B cell (primary cell): ENCODE results near the gene CNR2. TPM values are rescaled to one million over a fixed set of nuclear protein-coding genes. Genes with fewer than 3 reads are reported as not detected.
A peak's percentile ranks its signal among the peaks of the same experiment; 100 is the strongest.

Source experiments
- ATAC-seq: fragments of 200-7000 bp; cut with Tn5 transposase; one replicate; pipeline ENCODE4 v1.10.0; 2021; ENCODE audit warnings: low read depth, mild to moderate bottlenecking, moderate number of reproducible peaks, moderate library complexity
- CTCF ChIA-PET: fragments of 350-600 bp; sonication (Branson Sonifier 250); formaldehyde crosslinking; loops from one replicate; lab custom pipeline; 2021; ENCODE audit warnings: antibody characterized with exemption, inconsistent platforms; lab: Charles Lee
- POLR2A ChIA-PET: fragments of 350-600 bp; sonication (Branson Sonifier 250); formaldehyde crosslinking; loops from one replicate; lab custom pipeline; 2021; ENCODE audit warnings: antibody characterized with exemption; lab: Charles Lee
- DNase-seq: peaks from one replicate; pipeline ENCODE4 v3.0.0; 2013
- H2AFZ ChIP-seq: 2 replicates; pipeline ENCODE4 v1.6.1; 2012; ENCODE audit warnings: mild to moderate bottlenecking, low read depth, low read length; ENCODE audit not compliant: insufficient read depth, poor library complexity, severe bottlenecking
- H3K27ac ChIP-seq, 2 donors: 1 replicate in 1 of 2; 2 replicates in 1 of 2; pipeline ENCODE4 v1.5.1; 2012 to 2013; ENCODE audit warnings: low read length in 2 of 2, mild to moderate bottlenecking in 2 of 2, moderate library complexity in 1 of 2
- H3K27me3 ChIP-seq, 4 experiments: fragments of 200-600 bp in 1 of 4; sonication (generic) in 1 of 4; replicated peaks in 1 of 4; 1 replicate in 2 of 4; 2 replicates in 2 of 4; pipeline versions ENCODE4 v1.6.1 to v1.7.0; 2013 to 2016; ENCODE audit warnings: low read length in 3 of 4, mild to moderate bottlenecking in 2 of 4, mixed read lengths in 1 of 4, moderate library complexity in 1 of 4; ENCODE audit not compliant: insufficient read depth in 4 of 4, control insufficient read depth in 3 of 4; ENCODE audit errors: control extremely low read depth in 1 of 4
- H3K36me3 ChIP-seq, 2 experiments: replicated peaks in 1 of 2; 1 replicate in 1 of 2; 2 replicates in 1 of 2; pipeline versions ENCODE4 v1.6.1 to v1.7.1; 2013; ENCODE audit warnings: low read length in 1 of 2; ENCODE audit not compliant: insufficient read depth in 2 of 2, control insufficient read depth in 1 of 2; ENCODE audit errors: control extremely low read depth in 1 of 2, extremely low read depth in 1 of 2
- H3K4me1 ChIP-seq, 2 donors: fragments of 200-600 bp in 1 of 2; sonication (generic) in 1 of 2; 1 replicate in 1 of 2; 2 replicates in 1 of 2; pipeline versions ENCODE4 v1.5.1 to v1.6.1; 2013 to 2017; ENCODE audit warnings: low read length in 2 of 2; ENCODE audit not compliant: control insufficient read depth in 2 of 2, insufficient read depth in 2 of 2
- H3K4me2 ChIP-seq: replicated peaks from 2 replicates; pipeline ENCODE3; 2012; ENCODE audit warnings: mild to moderate bottlenecking, low read depth, low read length; ENCODE audit not compliant: poor library complexity, severe bottlenecking
- H3K4me3 ChIP-seq, 5 experiments: fragments of 200-600 bp in 1 of 5; sonication (generic) in 1 of 5; 1 replicate in 3 of 5; 2 replicates in 2 of 5; pipeline versions ENCODE4 v1.5.1 to v1.7.0; 2011 to 2016; ENCODE audit warnings: low read length in 4 of 5, mild to moderate bottlenecking in 4 of 5, low read depth in 2 of 5, control low read depth in 1 of 5, moderate library complexity in 1 of 5; ENCODE audit not compliant: insufficient read depth in 1 of 5; ENCODE audit errors: control extremely low read depth in 1 of 5, extremely low read depth in 1 of 5
- H3K79me2 ChIP-seq: fragments of 200-600 bp; sonication (generic); one replicate; pipeline ENCODE4 v1.6.0; 2016; ENCODE audit warnings: low read length; ENCODE audit not compliant: control insufficient read depth, insufficient read depth
- H3K9ac ChIP-seq: fragments of 200-600 bp; sonication (generic); 2 replicates; pipeline ENCODE4 v1.6.1; 2017; ENCODE audit warnings: mild to moderate bottlenecking, low read length, moderate library complexity
- H3K9me3 ChIP-seq, 3 donors: one replicate each; pipeline versions ENCODE4 v1.6.1 to v1.7.1; 2013; ENCODE audit warnings: low read length in 2 of 3; ENCODE audit not compliant: control insufficient read depth in 2 of 3, insufficient read depth in 1 of 3; ENCODE audit errors: control extremely low read depth in 1 of 3
- H4K20me1 ChIP-seq: 2 replicates; pipeline ENCODE4 v1.6.0; 2012; ENCODE audit warnings: mild to moderate bottlenecking, low read length; ENCODE audit not compliant: insufficient read depth, control insufficient read depth, poor library complexity, severe bottlenecking
- H3K27ac Mint-ChIP-seq: one replicate; pipeline ENCODE4 v1.8.0; 2021; ENCODE audit warnings: mixed read lengths
- H3K27me3 Mint-ChIP-seq: one replicate; pipeline ENCODE4 v1.8.0; 2021; ENCODE audit warnings: mixed read lengths
- H3K4me1 Mint-ChIP-seq: one replicate; pipeline ENCODE4 v1.8.0; 2021; ENCODE audit warnings: mixed read lengths
- H3K4me3 Mint-ChIP-seq: one replicate; pipeline ENCODE4 v1.8.0; 2021; ENCODE audit warnings: mixed read lengths
- H3K9me3 Mint-ChIP-seq: one replicate; pipeline ENCODE4 v1.8.0; 2022; ENCODE audit warnings: mixed read lengths; ENCODE audit not compliant: insufficient read depth
- CTCF ChIP-seq: fragments of 200-600 bp; IDR thresholded peaks from one replicate; pipeline ENCODE4 v1.8.0; 2022; ENCODE audit warnings: antibody characterized with exemption, mild to moderate bottlenecking
- EZH2 ChIP-seq: IDR thresholded peaks from 2 replicates; pipeline ENCODE4 v1.6.1; 2012; ENCODE audit warnings: borderline replicate concordance, low read depth, mild to moderate bottlenecking, moderate library complexity, low read length; ENCODE audit not compliant: insufficient read depth, poor library complexity, severe bottlenecking
- WGBS: methylation state at CpG from one replicate; pipeline ENCODE4 v1.1.5; 2013; ENCODE audit warnings: missing lambda C conversion rate; ENCODE audit not compliant: insufficient coverage; 5-methylcytosine and 5-hydroxymethylcytosine counted together
- intact Hi-C: fragments of 100-400 bp; cut with micrococcal nuclease; formaldehyde crosslinking; loops from one replicate; pipeline ENCODE4 v1.10.0; 2022
- polyA plus RNA-seq: library from polyadenylated mRNA; depleted of rRNA; stranded (reverse); fragments of >200 nt; gene quantifications from 2 replicates; pipeline ENCODE4 v1.2.3, GENCODE V29; 2012
- total RNA-seq, 2 donors: library from RNA; stranded (reverse); fragments of 120-200 nt in 1 of 2; gene quantifications; 1 replicate in 1 of 2; 2 replicates in 1 of 2; pipeline versions ENCODE4 v1.2.3 to v1.2.4, GENCODE V29; 2013 to 2022

CNR2 gene
- total and polyA plus RNA-seq, 2 donors (not counting 1 experiment from before 2014, with no cell fraction given): 45.6 to 63.4 TPM

DNA sequence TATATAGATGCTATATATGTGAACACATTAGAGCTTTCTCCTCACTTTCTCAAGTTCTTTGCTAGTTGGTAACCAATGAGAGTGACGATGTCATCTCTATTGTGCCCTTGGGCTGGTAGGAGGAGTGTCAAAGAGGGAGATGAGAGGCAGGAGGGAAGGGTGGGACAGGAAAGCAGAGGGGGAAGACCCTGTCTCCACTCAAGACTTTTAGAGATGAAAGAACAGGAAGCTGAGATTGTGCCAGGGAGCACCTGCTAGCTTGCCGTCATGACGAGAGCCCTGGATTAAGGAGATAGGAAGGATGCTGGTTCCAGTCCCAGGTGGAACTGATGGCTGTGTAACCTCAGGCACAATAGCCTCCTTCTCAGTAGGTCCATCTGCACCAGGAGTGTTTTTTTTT is 16.7 kb downstream of the CNR2 start:
- intact Hi-C loops: loop anchor here (2.0 kb wide), 1 partner anchor 16 kb away; the partner anchor contains the start of gene CNR2
- 30% methylated on average over 3 of the region's 3 CpGs for WGBS
- no peaks in the 10 kb centered on the region for H3K9me3 ChIP-seq
- peaks cover 77 to 86% of the 10 kb centered on the region in 2 donors for H3K4me1 ChIP-seq
- peaks cover 53% of the 10 kb centered on the region for H4K20me1 ChIP-seq
- H3K4me1 Mint-ChIP-seq: peaks cover 80% of the 10 kb centered on the region
- peak overlapping the region; percentile 49 for H3K4me3 Mint-ChIP-seq
- H3K27me3 ChIP-seq: no peaks in the 10 kb centered on the region
- ChIA-PET POLR2A (interaction anchor here (1.1 to 9.7 kb wide), 2 partner anchors 8 to 14 kb away, joined by 5 to 81 read pairs; partner anchors contain the start of gene CNR2), CTCF (interaction anchor here (1.6 to 3.0 kb wide), 5 partner anchors 12 to 87 kb away, joined by 7 to 20 read pairs (median 8); no protein-coding TSS in a partner anchor)
- H3K36me3 ChIP-seq: peaks cover 3 to 45% of the 10 kb centered on the region in 2 experiments
- no peak for TF ChIP-seq CTCF
- TF ChIP-seq EZH2: no peak
- no peak overlapping the region for H3K4me3 ChIP-seq
- H3K27ac Mint-ChIP-seq: peak overlapping the region; percentile 84
- DNase-seq (peak; percentile 54), ATAC-seq (peak; percentile 52)
- no peaks in the 10 kb centered on the region for H3K27me3 Mint-ChIP-seq
- no peaks in the 10 kb centered on the region for H3K9me3 Mint-ChIP-seq
- H2AFZ ChIP-seq: no peak overlapping the region
- H3K27ac ChIP-seq: peak overlapping the region; percentile 64 to 72
- H3K4me2 ChIP-seq: peak overlapping the region; percentile 45
- peaks cover 94% of the 10 kb centered on the region for H3K79me2 ChIP-seq
- H3K9ac ChIP-seq: peak overlapping the region; percentile 2

DNA sequence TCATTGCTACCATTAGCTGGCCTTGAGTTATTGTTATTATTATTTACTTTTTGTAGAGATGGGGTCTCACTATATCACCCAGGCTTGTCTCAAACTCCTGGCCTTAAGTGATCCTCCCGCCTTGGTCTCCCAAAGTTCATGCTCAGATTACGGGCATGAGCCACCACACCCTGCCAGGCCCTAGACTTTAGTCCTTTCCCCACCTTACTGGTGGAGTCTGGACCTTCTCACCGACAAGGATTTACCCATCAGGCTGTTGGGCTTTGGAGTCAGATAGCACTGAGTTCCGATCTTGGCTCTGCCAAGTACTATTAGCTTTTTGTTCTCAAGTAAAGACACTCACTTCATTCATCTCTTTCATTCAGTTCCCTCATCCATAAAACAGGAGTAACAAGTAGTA is 17.2 kb downstream of the CNR2 start:
- no peak overlapping the region for H3K4me3 ChIP-seq
- peak overlapping the region; percentile 45 for H3K4me2 ChIP-seq
- intact Hi-C loops: loop anchor here (2.0 kb wide), 1 partner anchor 17 kb away; the partner anchor contains the start of gene CNR2
- peak overlapping the region; percentile 84 for H3K27ac Mint-ChIP-seq
- DNase-seq: no peak
- H3K27me3 Mint-ChIP-seq: no peaks in the 10 kb centered on the region
- H3K4me1 Mint-ChIP-seq: peaks cover 78% of the 10 kb centered on the region
- no peak overlapping the region for H3K9ac ChIP-seq
- ATAC-seq: no peak
- peaks cover 73 to 84% of the 10 kb centered on the region in 2 donors for H3K4me1 ChIP-seq
- H3K9me3 Mint-ChIP-seq: no peaks in the 10 kb centered on the region
- ChIA-PET POLR2A (interaction anchor here (9.7 kb wide), 1 partner anchor 15 kb away, joined by 81 read pairs; the partner anchor contains the start of gene CNR2), CTCF (interaction anchor here (1.6 to 3.0 kb wide), 4 partner anchors 13 to 86 kb away, joined by 8 to 20 read pairs (median 10); no protein-coding TSS in a partner anchor)
- H3K9me3 ChIP-seq: no peaks in the 10 kb centered on the region
- H3K27ac ChIP-seq: peak overlapping the region; percentile 64 to 72
- peaks cover 48% of the 10 kb centered on the region for H4K20me1 ChIP-seq
- no peaks in the 10 kb centered on the region for H3K27me3 ChIP-seq
- H2AFZ ChIP-seq: no peak overlapping the region
- TF ChIP-seq EZH2 (no peak), CTCF (no peak)
- H3K4me3 Mint-ChIP-seq: peak overlapping the region; percentile 49
- H3K36me3 ChIP-seq: peaks cover 3 to 43% of the 10 kb centered on the region in 2 experiments
- WGBS: 89% methylated on average over 4 of the region's 4 CpGs
- peaks cover 92% of the 10 kb centered on the region for H3K79me2 ChIP-seq
